ENCODE data around the gene COMTD1. TPM values are rescaled to one million over a fixed set of nuclear protein-coding genes. Genes with fewer than 3 reads are reported as not detected.

Gene COMTD1
- 7.6 and 8.0 TPM in 2 replicates for polyA plus RNA-seq (2012; rRNA removed)
- 2.3 and 5.3 TPM in 2 replicates for polyA plus RNA-seq (2012; cell fraction: cytosol; rRNA removed)
- 29.6 and 54.1 TPM in 2 replicates for polyA plus RNA-seq (2012; cell fraction: nucleus; rRNA removed)

GRCh38 chr10:75235375-75236177, at the start of gene COMTD1:
Gene COMTD1, minus strand, starts transcription at chr10:75235957. Its CDS starts 29 bp downstream, at chr10:75235928.
- peak within 1 kb of the TSS; percentile 61 to 72 for H3K4me3 ChIP-seq (ENCODE audit: low read depth in 2 of 2, low read length in 1 of 2)
- H3K27ac ChIP-seq (ENCODE audit: low read depth in 2 of 2, low read length in 1 of 2) = peak within 1 kb of the TSS in 1 of 2 experiments; percentile 73; a peak in 1 of 4 replicates
- H2AFZ ChIP-seq (ENCODE audit: low read depth) = peak within 1 kb of the TSS; percentile 86
- no peaks in the 10 kb centered on the region for H3K9me3 ChIP-seq
- H3K4me2 ChIP-seq = peak within 1 kb of the TSS; percentile 96
- peaks cover 17 to 20% of the 10 kb centered on the region in 2 experiments for H3K36me3 ChIP-seq (replicated peaks in 1 of 2; ENCODE audit: control insufficient read depth in 1 of 2, insufficient read depth in 2 of 2, low read length in 1 of 2)
- 0% methylated on average over 15 of the region's 76 CpGs for WGBS (ENCODE audit: low lambda C conversion rate)
- H3K4me1 ChIP-seq (ENCODE audit: control insufficient read depth in 1 of 2, insufficient read depth in 2 of 2, low read depth in 1 of 2, low read length in 1 of 2) = peaks cover 0 to 37% of the 10 kb centered on the region in 2 experiments; a peak in 1 of 4 replicates
- peaks cover 29% of the 10 kb centered on the region for H3F3A ChIP-seq (replicated peaks; ENCODE audit: insufficient read depth)
- no peaks in the 10 kb centered on the region for H4K20me1 ChIP-seq (ENCODE audit: insufficient read depth)
- H3K9me2 ChIP-seq = no peaks in the 10 kb centered on the region
- ChIA-PET CTCF (interaction anchor here (0.6 to 5.5 kb wide), 46 partner anchors 11 to 1878 kb away, joined by 3 to 40 read pairs (median 4); partner anchors contain the start of genes SAMD8, VDAC2 and ZNF503), POLR2A (no interaction called here)
- H3K27me3 ChIP-seq (ENCODE audit: insufficient read depth) = no peaks in the 10 kb centered on the region
- peaks cover 7% of the 10 kb centered on the region; the same call in 1 of the 2 replicates for H3K79me2 ChIP-seq (ENCODE audit: insufficient read depth)
- peak within 1 kb of the TSS; percentile 57 for H3K9ac ChIP-seq
- peak; percentile 95 for DNase-seq
- TF ChIP-seq, protein P1, sequence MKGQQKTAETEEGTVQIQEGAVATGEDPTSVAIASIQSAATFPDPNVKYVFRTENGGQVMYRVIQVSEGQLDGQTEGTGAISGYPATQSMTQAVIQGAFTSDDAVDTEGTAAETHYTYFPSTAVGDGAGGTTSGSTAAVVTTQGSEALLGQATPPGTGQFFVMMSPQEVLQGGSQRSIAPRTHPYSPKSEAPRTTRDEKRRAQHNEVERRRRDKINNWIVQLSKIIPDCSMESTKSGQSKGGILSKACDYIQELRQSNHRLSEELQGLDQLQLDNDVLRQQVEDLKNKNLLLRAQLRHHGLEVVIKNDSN (IDR thresholded peaks at IDR 0.05; ENCODE audit: borderline replicate concordance, low read depth) = peak; percentile 89
- TF ChIP-seq ELF1 (IDR thresholded peaks at IDR 0.05) (no peak), MEF2A (IDR thresholded peaks at IDR 0.05; ENCODE audit: borderline replicate concordance, low read depth) (no peak), MXI1 (IDR thresholded peaks at IDR 0.05; ENCODE audit: low read depth, low read length) (peak; percentile 85), SMC3 (IDR thresholded peaks at IDR 0.05; ENCODE audit: low read depth, low read length) (peak; percentile 95), EZH2phosphoT487 (IDR thresholded peaks at IDR 0.05; ENCODE audit: borderline replicate concordance, low read depth) (no peak), FOSL2 (IDR thresholded peaks at IDR 0.05; ENCODE audit: borderline replicate concordance, low read depth) (no peak), TCF12 (IDR thresholded peaks at IDR 0.05) (peak; percentile 25; the same call in 1 of the 2 replicates), MAX (IDR thresholded peaks at IDR 0.05; ENCODE audit: low read depth) (peak; percentile 31; the same call in 1 of the 2 replicates), POLR2AphosphoS5 (IDR thresholded peaks at IDR 0.05; ENCODE audit: low read depth, low read length) (no peak), TEAD4 (IDR thresholded peaks at IDR 0.05; ENCODE audit: borderline replicate concordance, insufficient read depth) (no peak), SIN3A (IDR thresholded peaks at IDR 0.05; ENCODE audit: borderline replicate concordance, low read depth, low read length) (no peak), NRF1 (IDR thresholded peaks at IDR 0.05; ENCODE audit: low read depth, low read length) (0 out of 2 replicates have a peak, but pooled peaks have one; percentile 8), YY1 (IDR thresholded peaks at IDR 0.05; ENCODE audit: low read depth) (no peak), CHD2 (IDR thresholded peaks at IDR 0.05; ENCODE audit: low read length, partially characterized antibody) (peak; percentile 52), RCOR1 (IDR thresholded peaks at IDR 0.05; ENCODE audit: low read length) (0 out of 2 replicates have a peak, but pooled peaks have one; percentile 25), IRF3 (IDR thresholded peaks at IDR 0.05; ENCODE audit: low read depth, low read length) (no peak), RFX5 (IDR thresholded peaks at IDR 0.05; ENCODE audit: low read length) (no peak), NFIC (IDR thresholded peaks at IDR 0.05; ENCODE audit: borderline replicate concordance) (no peak), RAD21 (IDR thresholded peaks at IDR 0.05; ENCODE audit: low read length) (peak; percentile 95), FOXM1 (IDR thresholded peaks at IDR 0.05; ENCODE audit: low read depth) (0 out of 2 replicates have a peak, but pooled peaks have one; percentile 48)
- TF ChIP-seq, protein P2, sequence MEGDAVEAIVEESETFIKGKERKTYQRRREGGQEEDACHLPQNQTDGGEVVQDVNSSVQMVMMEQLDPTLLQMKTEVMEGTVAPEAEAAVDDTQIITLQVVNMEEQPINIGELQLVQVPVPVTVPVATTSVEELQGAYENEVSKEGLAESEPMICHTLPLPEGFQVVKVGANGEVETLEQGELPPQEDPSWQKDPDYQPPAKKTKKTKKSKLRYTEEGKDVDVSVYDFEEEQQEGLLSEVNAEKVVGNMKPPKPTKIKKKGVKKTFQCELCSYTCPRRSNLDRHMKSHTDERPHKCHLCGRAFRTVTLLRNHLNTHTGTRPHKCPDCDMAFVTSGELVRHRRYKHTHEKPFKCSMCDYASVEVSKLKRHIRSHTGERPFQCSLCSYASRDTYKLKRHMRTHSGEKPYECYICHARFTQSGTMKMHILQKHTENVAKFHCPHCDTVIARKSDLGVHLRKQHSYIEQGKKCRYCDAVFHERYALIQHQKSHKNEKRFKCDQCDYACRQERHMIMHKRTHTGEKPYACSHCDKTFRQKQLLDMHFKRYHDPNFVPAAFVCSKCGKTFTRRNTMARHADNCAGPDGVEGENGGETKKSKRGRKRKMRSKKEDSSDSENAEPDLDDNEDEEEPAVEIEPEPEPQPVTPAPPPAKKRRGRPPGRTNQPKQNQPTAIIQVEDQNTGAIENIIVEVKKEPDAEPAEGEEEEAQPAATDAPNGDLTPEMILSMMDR (IDR thresholded peaks at IDR 0.05) = peak; percentile 98
- TF ChIP-seq, protein P3, sequence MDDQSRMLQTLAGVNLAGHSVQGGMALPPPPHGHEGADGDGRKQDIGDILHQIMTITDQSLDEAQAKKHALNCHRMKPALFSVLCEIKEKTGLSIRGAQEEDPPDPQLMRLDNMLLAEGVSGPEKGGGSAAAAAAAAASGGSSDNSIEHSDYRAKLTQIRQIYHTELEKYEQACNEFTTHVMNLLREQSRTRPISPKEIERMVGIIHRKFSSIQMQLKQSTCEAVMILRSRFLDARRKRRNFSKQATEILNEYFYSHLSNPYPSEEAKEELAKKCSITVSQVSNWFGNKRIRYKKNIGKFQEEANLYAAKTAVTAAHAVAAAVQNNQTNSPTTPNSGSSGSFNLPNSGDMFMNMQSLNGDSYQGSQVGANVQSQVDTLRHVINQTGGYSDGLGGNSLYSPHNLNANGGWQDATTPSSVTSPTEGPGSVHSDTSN (IDR thresholded peaks at IDR 0.05) = no peak
- TF ChIP-seq, protein P4, sequence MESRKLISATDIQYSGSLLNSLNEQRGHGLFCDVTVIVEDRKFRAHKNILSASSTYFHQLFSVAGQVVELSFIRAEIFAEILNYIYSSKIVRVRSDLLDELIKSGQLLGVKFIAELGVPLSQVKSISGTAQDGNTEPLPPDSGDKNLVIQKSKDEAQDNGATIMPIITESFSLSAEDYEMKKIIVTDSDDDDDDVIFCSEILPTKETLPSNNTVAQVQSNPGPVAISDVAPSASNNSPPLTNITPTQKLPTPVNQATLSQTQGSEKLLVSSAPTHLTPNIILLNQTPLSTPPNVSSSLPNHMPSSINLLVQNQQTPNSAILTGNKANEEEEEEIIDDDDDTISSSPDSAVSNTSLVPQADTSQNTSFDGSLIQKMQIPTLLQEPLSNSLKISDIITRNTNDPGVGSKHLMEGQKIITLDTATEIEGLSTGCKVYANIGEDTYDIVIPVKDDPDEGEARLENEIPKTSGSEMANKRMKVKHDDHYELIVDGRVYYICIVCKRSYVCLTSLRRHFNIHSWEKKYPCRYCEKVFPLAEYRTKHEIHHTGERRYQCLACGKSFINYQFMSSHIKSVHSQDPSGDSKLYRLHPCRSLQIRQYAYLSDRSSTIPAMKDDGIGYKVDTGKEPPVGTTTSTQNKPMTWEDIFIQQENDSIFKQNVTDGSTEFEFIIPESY (IDR thresholded peaks at IDR 0.05; ENCODE audit: borderline replicate concordance, low read depth) = no peak

Measured in SK-N-SH (cell line).